GM21619 (cell line): Measurements from ENCODE around the gene IFT88.

ENCODE experiments used
- ATAC-seq: cut with Tn5 transposase; IDR thresholded peaks from one replicate; pipeline ENCODE4 v1.9.1; 2021; ENCODE audit not compliant: unreplicated experiment

The IFT88 gene

DNA sequence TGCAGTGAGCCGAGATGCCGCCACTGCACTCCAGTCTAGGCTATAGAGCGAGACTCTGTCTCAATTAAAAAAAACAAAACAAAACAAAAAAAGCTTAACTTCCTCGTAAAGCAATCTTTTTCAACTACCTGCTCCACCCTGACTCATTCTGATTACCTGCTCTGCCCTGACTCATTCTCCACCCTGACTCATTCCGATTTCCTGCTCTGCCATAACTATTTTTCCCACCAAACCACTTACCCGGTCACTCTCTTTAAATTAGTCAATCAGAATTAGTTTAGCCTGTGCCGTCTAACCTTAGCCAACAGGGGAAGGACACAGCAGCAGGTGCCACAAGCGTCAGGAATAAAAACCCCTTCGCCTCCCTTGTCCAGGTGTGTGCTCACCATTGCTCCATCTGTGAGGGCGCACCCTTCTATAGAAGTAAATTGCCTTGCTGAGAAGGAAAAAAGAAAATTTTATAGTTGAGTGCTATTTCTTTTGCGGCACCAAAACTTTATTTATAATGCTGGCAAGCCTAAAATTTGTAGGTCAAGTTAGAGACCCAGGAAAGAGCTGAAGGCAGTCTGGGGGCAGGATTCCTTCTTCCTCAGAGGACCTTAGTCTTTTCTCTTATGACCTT lies 1.7 kb upstream of the IFT88 start:
- no peak for ATAC-seq

DNA sequence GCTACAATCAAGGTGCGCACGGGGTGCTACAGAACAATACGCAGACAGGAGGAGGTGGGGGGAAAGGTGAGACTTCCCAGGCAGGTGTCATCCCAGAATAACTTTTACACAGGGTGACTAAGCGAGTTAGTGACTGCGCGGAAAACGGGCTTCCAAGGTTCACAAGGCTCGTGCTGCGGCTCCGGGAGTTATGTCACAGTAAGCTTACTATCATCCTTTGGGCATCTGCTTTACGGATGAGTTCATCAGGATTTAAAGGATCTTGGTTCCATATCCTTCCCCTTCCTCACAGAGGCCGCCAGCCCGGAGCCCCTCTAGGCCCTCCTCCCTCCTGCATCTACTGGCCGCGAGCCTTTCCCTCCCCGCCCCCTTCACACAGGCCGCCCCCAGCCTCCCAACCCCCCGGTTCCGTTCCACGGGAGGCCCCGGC lies 474 bp upstream of the IFT88 start:
- peak; percentile 39 for ATAC-seq

DNA sequence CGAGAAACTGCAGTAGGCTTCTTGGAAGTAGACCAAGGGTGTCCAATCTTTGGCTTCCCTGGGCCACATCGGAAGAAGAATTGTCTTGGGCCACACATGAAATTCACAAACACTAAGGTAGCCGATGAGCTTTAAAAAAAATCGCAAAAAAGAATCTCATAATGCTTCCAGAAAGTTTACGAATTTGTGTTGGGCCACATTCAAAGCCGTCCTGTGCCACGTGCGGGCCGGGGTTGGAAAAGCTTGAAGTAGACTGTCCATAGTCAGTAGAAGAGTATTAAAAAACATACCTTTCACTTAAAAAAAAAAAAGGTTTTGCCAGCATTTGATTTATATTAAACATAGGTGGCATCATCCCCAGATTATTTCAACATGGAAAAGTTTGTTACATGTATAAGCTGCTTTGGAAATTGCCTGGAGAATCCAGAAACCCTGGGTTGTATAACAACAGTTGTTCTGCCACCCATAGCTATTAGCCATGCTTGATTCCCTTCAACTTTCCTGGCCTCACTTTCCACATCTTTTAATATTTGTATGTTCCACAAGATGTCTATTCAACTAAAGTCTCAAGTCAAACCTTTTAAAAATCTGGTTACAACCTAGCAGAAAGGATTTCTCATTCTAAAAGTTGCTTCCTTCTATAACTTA lies 1.0 kb downstream of the IFT88 start:
- no peak for ATAC-seq

DNA sequence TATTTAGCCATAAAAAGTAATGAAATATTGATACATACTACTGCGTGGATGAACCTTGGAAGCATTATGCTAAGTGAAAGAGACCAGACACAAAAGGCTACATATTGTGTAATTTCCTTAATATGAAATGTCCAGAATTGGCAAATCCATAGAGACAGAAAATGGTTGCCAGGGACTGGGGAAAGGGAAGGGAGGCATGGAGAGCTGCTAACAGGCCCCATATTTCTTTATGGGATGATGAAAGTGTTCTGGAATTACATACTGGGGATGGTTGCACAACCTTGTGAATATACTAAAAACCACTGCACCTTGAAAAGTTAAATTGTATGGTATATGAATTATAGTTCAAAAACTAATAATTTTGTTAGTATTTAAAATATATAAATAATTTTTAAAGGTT lies 3.6 kb downstream of the IFT88 start:
- ATAC-seq = no peak

DNA sequence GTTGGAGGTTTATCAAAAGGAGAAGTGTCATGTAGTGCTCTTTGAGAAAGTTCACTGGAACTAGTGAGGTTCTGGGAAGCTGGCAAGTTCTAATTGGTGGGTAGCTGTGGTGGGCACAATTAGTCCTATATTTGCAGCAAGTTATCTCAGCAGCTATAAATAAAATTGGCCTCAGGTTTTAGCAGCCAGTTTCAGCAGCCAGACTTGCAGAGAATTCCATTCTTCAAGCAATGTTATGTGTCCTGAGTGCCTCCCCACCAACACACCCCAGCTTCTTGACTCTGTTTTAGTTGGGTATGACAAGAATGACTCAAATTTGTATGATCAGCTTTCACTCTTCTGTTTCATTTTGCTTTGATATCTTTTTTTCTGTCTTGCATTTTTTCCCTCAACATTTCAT lies 4.7 kb downstream of the IFT88 start:
- no peak for ATAC-seq

DNA sequence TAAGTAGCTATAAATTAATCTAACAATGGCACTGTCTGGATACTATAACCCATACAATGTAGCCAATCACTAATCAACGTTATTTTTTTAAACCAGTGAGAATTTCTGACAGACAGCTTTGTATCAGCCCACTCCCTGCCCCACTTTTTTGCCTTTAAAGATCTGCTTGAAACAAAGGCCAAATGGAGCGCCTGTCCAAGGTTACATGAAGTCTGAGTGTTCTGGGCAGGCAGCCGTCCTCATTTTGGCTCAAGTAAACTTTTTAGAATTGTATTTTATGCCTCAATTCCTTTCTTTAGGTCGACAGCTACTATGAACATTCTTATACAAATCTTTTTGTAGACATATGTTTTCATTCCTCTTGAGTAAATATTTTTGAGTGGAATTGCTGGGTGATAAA lies 6.2 kb downstream of the IFT88 start:
- ATAC-seq = no peak

DNA sequence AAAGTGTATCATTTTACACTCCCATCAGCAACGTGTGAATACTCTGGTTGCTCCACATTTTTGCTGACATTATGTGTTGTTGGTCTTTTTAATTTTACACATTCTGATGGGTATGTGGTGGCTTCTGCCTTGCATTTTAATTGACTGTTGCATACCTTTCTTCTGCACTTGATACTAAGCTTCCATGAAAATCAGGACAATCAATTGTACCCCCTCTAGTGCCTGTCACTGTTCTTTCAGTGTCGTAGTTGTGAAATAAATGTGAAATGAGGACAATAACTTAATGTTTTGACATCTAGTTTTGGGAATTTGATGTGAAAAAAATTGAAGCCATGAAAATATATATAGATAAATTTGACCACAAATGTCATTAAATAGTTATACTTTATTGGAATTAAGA lies 6.7 kb downstream of the IFT88 start:
- ATAC-seq = no peak

DNA sequence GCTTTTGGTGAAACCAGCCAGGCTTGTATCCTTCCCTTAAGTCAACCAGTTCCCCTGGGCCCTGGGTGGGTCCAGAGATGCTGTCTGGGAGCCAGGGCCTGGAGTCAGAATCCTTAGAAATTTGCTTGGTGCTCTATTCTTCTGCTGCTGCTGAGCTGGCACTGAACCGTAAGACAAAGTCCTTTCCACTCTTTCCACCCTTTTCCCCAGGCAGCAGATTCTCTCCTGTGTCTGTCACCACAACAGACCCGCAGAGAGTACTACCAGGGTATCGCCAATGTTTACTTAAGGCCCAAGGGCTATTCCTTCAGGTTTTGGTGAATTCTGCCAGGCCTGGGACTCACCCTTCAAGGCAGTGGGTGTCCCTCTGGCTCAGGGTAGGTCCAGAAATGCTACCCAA lies 12.2 kb downstream of the IFT88 start:
- no peak for ATAC-seq

DNA sequence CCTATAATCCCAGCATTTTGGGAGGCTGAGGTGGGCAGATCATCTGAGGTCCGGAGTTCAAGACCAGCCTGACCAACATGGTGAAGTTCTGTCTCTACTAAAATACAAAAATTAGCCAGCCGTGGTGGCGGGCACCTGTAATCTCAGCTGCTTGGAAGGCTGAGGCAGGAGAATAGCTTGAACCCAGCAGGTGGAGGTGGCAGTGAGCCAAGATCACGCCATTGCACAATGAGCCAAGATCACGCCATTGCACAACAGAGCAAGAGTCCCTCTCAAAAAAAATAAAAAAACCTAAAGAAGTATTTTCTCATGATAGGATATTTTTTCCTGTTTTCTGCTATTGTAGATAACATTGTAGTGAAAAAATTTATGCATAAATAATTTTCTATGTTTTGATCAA lies 13.3 kb downstream of the IFT88 start:
- ATAC-seq = no peak

DNA sequence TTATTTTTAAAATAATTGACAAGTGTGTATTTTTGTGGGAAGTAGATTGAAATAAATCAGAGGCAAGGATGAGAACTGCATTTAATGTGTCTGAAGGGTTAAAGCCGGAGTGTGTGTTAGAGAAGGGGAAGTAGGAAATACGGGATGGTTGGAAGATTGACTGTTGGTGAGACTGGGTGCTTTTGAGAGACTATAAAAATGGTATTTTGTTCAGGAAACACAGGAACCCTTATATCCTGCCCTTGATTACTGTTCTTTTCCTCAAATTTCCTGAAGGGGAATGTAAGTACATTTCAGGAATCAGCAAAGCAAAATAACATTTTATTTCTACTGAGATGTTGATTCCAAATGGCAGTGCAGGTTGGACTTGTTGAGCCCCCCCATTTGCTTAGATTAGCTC lies 15.1 kb downstream of the IFT88 start:
- no peak for ATAC-seq

DNA sequence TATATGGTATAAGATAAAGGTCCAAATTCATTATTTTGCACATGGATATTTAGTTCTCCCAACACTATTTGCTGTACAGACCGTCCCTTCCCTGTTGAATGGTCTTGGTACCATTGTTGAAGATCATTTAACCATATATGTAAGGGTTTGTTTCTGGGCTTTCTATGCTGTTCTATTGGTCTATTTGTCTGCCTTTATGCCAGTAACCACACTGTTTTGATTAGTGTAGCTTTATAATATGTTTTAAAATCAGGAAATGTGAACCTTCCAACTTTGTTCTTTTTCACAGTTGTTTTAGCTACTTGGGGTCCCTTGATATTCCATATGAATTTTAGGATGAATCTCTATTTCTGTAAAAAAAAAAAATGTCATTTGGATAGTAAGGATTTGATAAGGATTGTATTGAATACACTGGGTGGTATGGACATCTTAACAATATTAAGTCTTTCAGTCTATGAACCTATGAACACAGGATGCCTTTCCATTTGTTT lies 16.9 kb downstream of the IFT88 start:
- no peak for ATAC-seq

DNA sequence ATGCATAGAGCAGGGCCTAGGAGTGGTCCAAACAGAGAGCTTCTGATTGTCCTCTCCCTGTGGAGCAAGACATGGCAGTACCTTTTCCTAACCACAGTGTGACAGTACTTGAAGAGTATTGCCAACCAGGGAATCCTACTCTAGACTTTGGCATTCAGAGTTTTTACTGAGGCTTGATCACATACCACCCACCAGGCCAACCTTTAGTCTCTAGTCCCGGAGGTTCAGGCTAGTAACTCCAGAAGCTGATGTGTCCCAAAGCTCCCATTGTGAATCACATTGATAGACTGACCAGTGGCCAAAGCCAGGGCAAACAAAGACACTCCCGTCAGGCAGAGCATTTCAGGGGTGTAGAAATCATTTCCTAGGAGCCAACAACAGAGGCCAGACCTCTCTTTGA lies 18.4 kb downstream of the IFT88 start:
- ATAC-seq = no peak

DNA sequence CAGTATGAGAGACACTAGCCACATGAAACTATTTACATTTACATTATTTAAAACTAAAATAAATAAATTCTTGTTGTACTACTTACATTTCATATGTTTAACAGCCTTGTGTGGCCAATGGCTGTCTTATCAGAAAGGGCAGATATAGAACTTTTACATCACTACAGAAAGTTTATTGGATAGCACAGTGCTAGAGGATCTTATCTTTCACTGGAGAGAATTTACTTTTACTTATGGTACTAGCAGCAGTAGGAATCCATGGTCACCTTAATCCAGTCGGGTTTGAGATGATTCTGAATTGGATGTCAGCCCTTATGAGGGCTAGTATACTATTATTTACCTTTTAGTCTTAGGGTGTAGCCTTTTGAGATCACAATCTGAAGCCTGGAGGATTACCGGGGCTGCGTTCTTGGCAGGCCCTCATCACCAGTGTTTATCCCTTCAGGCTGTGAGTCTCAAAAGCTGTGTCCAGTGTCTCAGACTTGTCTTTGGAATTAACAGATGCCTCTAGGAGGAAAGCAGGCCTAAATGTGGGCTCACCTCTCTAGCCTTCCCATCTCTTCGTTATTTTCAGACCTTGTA lies 21.7 kb downstream of the IFT88 start:
- ATAC-seq = no peak

DNA sequence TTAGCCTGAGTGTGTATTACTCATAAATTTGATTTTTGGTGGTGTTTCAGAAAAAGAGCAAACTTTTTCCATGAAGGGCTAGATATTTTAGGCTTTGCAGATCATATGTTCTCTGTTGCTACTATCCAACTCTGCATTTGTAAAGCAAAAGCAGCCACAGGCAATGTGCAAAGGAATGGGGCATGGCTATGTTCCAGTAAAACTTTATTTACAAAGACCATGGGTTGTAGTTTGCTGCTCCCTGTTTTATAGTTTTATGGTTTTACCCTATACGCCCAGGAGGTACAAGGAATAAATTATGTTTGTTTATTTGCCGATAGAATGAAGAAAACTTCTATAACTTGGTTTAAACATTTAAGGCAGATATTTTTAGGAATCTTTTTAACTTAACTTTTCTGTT lies 23.6 kb downstream of the IFT88 start:
- ATAC-seq = no peak

DNA sequence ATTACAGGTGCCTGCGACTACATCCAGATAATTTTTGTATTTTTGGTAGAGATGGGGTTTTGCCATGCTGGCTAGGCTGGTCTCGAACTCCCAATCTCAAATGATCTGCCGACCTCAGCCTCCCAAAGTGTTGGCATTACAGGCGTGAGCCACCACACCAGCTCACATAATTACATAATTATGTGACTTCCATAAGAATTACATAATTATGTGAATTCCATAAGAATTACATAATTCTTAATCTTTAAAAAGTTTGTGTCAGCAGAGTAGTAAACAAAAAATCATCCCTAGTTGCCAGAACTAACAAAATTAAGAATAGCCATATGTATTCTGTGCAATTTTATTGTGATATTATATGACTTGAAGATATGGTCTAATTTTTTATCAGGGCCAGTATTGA lies 25.6 kb downstream of the IFT88 start:
- no peak for ATAC-seq

DNA sequence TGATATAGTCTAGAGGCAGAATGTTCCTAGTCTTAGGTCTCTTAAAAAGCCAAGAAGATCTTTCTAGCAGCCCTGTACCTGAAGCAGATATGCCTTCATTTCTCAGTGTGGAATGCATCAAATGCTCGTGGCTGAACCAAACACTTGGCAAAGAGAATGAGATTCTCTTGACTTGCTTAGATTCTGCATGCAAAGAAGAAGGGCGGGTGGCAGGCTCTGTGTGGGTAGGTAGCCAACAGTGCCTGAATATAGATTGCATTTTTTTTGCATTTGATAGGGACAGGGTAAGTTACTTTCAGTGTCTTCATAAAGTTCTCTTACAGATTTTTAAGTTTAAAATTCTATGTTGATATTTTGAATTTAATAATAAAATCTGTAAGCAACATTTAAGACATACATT lies 27.3 kb downstream of the IFT88 start:
- no peak for ATAC-seq

DNA sequence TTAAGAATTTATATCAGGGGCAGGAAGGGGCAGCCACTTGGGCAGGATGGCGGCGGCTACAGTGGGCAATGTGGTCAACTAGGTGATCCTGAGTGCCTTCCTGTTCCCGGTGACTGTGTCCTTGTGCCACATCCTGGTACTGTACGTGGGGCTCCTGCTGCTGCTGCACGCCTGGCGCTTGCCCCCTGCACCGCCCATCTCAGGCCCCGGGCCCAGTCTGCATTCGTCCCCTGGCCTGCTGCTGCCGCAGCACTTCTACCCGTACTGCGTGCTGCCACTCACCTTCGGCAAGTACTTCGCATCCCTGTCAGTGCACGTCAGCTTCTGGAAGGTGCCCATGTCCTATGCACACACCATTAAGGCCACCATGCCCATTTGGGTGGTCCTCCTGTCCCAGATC lies 40.1 kb downstream of the IFT88 start:
- no peak for ATAC-seq

DNA sequence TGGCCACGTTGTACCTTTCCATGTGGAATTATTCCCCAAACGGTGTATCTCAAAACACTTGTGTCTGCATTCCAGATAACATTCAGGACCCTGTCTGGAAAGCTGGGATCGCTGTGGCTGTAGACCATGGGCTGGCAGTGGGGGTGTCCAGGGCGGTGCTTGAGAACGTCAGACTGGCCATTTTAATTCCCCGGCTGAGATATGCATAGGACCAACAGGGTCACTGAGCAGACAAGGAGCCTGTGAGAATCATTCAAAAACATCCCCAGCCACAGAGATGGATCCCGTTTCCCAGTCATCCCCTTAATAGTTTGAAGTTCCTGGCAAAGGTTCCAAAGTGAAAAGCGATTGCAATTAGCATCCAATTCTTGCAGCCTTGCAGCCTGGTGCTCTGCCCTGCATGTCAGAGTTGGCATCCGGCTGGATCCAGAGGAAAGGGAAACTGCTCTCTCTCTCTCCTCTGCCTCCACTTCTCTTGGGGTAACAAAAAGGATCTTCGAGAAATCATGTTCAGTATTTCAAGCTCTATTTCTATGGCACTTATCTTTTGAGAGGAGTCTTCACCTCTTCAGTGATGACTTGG lies 41.6 kb downstream of the IFT88 start:
- ATAC-seq = no peak

DNA sequence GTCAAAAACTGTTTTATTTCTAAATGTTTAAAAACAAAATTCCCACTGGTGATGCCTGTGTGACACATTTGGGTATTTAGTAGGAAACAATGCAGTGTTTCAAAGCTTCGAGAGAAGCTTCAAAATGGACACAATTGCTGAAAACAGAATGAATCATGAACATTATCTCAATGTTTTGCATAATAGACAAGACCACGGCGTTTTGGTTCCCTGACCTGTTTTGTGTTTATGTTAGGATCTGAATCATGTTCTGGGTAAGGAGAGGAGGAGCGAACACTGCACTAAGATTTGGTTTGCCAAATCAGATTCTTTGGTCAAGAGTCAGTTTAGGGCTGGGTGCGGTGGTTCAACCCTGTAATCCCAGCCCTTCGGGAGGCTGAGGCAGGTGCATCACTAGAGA lies 42.2 kb downstream of the IFT88 start:
- ATAC-seq = no peak

DNA sequence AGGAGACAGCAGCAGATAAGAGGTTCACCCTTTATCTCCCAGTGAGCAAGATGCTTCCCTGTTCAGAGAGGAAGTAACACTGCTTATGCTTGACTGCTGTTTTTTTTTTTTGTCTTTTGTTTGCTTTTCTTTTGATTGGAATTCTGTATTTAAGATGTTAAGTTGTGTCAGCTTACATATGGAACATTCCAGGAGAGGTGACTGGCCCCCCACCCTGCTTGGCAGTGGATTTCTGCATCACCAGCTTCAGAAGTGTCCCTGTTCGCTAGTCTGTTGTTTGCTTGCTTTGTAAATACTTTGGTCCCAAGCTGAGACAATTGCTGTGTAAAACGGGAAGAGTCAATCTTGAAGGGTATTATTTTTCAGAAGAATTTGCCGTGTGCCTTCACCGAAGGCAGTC lies 43.0 kb downstream of the IFT88 start:
- ATAC-seq = no peak

DNA sequence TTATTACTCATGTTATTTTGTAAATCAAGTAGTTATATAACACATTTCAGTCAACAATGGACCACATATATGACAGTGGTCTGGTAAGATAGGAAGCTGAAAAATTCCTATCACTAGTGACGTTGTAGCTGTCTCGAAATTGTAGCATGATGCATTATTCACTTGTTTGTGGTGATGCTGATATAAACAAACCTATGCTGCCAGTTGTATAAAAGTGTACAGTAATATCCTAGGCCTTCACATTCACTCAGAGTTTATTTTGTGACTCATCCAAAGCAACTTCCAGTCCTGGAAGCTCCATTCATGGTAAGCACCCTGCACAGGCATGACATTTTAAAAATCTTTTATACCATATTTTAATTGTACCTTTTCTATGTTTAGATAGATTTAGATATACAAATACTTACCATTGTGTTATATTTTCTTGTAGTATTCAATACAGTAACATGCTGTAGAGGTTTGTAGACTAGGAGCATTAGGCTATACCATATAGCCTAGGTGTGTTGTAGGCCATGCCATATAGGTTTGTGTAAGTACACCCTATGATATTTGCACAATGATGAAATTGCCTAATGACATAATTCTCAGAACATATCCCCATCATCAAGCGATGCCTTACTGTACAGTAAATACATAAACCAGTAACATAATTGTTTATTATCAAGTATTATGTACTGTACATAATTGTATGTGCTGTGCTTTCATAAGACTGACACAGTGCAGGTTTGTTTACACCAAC lies 49.3 kb downstream of the IFT88 start:
- no peak for ATAC-seq

DNA sequence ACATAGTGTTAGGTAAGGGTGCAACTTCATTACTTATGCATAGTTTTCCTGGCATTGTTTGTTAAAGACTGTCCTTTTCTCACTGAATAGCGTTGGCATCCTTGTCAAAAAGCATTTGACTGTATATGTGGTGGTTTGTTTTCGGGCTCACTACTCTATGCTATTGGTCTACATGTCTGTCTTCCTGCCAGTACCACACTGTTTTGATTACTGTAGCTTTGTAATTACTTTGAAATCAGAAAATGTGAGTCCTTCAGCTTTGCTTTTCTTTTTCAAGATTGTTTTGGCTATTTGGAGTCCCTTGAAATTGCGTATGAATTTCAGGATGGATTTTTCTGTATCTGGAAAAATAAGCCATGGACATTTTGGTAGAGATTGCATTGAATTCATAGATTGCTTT lies 56.0 kb downstream of the IFT88 start:
- ATAC-seq = no peak
